Effector CD8-positive, alpha-beta T cell (primary cell): ENCODE results near the gene SLC22A25.
"Not testable (repeated sequence)": the region's sequence is repeated elsewhere in the genome, so short reads cannot be mapped to it uniquely, and the experiment has no call there.

Source experiments
- DNase-seq: peaks from one replicate; lab custom pipeline; 2025; lab: John Stamatoyannopoulos, UW
- total RNA-seq, 4 experiments: gene quantifications; one replicate each; lab custom pipeline; 2026; lab: John Stamatoyannopoulos, UW

Gene SLC22A25
- 0 to 0.27 (median 0) reads per million in 4 experiments for total RNA-seq

DNA sequence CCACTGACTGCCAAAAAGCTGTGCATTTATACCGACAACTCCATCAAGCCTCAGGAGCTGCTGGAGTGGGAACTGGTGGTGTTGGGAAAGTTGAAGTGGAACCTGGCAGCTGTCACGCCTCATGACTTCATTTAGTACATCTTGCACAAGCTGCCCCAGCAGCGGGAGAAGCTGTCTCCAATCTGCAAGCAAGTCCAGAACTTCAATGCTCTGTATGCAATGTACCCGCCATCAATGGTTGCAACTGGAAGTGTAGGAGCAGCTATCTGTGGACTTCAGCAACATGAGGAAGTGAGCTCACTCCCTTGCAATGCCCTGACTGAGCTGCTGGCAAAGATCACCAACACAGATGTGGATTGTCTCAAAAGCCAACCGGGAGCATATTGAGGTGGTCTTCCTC, at the start of gene SLC22A25:
TSS of gene SLC22A25 (minus strand) at position 67 of the 400 bp plus-strand sequence. CDS start 13,947 bp downstream, outside the sequence.
- DNase-seq, result no peak

DNA sequence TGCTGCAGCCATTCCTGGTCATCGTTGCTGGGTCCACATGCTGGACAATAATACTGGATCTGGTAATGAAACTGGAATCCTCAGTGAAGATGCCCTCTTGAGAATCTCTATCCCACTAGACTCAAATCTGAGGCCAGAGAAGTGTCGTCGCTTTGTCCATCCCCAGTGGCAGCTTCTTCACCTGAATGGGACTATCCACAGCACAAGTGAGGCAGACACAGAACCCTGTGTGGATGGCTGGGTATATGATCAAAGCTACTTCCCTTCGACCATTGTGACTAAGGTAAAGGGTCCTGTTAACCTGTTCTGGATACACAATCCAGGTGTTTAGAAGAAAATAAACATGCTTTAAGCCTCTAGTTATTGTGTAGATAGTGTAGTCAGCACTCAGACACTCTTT, 46.9 kb upstream of the SLC22A25 start:
- DNase-seq, result no peak

DNA sequence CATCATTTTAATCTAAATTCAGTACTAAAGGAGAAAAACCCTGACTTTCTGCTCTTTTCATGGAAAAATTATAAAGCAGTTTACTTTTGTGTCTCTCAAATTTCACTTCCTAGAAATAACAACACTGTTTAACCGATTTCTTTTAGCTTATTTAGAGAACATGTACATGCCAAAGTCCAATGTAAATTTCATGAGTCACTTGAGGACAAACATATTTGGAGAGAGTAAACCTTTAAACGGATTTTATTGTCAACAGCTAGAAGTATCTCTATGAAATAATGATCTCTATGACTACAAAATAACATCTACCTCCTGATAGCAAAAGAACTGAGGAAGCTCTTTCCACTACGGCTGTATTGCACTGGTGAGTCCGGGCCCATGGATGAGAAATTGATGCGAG, 46.3 kb upstream of the SLC22A25 start:
- DNase-seq, result no peak

DNA sequence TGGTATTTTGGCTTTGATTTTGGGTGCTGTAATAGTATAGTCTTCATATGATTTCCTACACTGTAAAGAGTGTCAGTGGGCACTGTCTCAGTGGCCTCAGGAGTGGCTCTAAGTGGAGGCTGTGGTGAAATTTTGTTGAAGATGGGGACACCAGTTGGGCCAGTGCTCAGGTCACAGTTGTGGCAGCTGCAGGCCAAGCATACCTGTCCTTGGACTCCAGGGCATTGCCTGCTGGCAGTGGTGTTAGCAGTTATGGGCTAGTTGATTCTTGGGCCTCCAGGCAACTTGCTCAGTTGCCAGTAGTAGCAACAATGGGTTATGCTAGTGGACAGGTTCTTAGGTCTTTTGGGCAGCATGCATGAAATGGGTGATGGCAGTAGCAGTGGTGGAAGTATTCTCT, 39.2 kb upstream of the SLC22A25 start:
- no peak for DNase-seq

DNA sequence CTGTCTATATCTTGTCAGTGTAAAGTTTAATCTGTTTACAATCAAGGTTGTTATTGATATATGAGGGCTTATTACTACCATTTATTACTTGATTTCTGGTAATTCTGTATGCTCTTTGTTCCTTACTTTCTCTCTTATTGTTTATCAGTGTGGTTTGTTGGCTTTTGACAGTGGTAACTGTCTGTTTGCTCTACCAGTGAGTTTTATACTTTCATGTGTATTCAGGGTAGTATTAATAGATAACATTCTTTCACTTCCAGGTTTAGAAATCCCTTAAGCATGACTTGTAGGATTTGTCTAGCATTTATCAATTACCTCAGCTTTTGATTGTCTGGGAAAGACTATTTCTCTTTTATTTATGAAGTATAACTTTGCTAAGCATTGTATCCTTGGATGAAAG, 37.5 kb upstream of the SLC22A25 start:
- DNase-seq, result no peak

DNA sequence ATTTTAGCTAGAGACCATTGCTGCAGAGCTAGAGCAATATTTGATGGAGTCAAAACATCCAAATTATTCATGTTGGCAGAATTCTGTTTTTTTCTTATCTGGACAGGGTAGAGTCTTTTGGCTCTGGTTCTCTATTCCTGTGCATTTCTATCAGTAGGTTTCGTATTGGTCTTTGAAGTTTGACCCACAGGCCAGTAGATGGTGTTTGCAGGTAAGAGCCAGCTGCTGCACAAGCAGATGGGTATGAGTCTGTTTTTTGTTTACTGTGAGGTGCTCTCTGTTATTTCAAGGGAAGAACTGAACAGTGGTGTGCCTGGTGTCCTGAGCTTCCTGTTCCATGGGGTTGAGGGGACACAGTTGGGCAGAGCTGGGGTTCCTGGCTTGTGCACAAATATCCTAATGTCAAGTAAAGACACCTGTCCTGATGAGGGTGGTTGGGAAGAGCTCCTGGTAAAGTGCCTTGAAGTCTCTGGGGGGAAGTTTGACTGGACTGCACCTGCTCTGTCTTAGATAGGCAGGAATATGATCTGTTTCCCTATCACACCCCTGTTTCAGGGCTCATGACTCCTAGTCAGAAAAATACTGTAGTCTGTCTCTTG, 34.0 kb upstream of the SLC22A25 start:
- DNase-seq, result no peak

DNA sequence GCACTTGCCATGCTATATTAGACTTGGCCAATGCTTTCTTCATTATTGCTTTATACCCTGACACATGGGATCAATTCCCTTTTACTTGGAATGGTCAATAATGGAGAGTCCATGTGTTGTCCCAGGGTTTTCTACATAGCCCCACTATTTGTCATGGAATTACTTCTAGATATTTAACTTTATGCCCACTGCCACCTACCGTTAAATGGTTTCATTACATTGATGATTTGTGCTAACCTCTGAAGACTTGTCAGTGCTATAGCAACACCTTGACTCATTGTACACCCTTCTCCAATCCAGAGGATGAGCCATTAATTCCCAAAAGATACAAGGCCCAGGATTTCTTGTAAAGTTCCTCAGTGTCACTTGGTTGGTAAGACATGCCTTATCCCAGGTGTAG, 31.4 kb upstream of the SLC22A25 start:
- DNase-seq, result no peak

DNA sequence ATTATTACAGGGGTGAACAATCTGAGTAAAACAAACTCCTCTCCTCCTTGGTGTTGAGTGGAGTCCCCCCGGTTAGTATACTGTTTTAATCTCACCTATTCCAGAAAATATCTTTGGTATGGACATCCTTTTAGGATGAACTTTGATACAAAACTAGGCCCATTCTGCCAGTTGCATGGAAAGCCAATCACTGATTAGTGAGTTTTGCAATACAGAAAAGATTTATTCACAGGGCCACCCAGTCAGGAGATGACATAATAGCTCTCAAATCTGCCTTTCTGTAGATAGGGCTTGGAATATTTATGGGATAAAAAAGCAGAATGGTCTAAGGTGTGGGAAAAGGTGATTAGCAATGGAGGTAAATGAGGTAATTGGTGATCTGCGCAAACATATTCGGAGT, 30.3 kb upstream of the SLC22A25 start:
- no peak for DNase-seq

DNA sequence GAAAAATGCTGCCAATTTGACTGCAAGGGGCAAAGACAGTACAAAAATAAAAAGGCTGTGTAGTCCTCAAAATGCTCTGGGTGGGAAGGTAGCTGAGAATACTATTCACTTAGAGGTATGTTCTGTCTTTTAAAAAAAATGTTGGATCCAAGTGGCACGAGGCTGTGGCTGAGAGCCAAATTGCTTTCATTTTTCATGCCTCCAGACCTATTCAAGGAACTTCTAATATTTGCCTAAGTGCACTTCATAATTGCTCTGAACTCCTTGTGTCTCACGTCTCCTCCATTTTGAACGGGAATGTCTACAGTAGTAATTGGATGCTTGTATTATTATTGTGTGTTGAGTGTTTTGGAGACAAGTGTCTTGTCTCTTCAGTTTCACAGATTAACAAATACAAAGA, 19.1 kb upstream of the SLC22A25 start:
- no peak for DNase-seq

DNA sequence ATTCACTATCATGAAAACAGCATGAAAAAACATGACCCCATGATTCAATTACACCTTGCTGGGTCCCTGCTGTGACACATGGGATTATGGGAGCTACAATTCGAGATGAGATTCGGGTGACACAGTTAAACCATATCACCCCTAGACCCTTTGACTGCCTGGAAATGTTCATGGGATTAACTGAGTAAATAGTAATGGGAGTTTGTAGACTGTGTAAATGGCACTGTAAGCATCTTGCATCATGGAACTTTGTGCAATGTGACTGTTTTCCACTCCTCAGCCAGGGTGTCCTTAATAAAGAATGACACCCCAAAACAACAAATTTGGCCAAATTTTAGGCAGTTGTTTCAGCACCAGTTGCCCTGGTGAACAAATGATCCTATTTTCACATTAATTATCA, 7.9 kb upstream of the SLC22A25 start:
- DNase-seq, result no peak

DNA sequence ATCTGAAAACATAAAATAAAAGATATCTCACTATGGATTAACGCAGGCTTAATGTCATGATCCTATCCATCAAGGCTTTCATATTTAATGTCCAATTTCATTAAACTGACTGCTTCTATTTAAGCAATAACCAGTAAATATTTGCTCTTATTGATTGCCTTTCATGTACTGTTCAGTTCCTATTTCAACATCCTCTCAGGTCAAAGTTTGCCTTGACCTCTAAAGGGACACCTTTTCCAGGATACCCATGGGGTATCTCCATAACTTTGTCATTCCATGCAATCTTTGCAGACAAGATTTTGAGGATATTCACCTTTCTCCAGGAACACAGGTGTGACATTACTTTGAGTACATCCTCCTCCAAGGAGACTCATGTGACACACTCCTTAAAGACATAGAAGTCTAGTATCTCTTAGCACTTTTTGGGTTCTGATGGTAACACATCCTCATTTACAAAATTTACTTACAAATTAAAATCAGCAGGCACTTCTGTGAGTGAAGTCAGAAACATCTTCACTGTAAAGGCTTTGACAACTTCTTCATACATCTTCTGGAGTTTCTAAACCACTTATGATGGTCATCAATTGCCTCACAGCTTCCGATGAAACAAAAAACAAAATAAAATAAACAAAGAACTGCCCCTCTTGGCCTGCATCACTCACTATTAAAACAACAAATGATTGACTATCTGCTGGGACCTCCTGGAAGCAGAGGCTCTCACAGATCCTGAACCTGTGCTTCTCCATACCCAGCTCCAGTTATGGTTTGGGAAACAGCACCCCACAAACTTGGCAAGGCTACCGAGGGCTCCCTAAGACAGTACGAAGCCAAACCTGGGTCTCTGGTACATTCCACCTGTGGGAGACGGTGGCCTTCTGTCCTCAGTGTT, 7.0 kb upstream of the SLC22A25 start:
- no peak for DNase-seq

DNA sequence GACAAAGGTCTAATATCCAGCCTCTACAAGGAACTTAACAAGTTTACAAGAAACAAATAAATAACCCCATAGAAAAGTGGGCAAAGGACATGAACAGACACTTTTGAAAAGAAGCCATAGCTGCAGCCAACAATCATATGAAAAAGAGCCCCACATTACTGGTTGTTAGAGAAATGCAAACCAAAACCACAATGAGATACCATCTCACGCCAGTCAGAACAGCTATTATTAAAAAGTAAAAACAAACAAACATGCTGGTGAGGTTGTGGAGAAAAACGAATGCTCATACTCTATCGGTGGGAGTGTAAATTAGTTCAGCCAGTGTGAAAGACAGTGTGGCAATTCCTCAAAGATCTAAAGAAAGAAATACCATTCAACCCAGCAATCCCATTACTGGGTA, 5.6 kb upstream of the SLC22A25 start:
- no peak for DNase-seq

DNA sequence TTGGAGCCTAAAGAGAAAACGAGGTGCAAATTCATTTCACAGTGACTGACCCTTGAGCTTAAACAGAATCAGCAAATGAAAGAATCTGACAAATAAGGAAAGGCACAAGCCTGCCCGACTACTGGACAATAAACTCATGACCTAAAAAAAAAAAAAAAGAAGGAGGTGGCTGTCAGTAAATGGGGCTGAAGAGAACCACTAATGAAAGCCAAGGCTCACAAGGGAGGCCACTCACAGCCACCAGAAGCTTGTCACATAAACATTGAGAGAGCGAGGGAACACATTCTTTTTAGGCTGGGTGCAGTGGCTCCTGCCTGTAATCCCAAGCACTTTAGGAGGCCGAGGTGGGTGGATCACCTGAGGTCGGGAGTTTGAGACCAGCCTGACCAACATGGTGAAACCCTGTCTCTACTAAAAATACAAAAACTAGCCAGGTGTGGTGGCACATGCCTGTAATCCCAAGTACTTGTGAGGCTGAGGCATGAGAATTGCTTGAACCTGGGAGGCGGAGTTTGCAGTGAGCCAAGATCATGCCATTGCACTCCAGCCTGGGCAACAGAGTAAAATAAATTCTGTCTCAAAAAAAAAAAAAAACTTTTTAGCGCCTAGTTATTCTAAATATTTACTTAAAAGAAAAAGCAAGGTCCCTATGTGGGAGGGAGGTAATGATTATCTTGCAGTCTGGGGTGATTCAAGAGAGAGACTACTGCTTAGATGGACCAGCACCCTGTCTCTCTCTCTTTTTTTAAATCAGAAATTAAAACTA, 4.0 kb upstream of the SLC22A25 start:
- DNase-seq, result not testable (repeated sequence)

DNA sequence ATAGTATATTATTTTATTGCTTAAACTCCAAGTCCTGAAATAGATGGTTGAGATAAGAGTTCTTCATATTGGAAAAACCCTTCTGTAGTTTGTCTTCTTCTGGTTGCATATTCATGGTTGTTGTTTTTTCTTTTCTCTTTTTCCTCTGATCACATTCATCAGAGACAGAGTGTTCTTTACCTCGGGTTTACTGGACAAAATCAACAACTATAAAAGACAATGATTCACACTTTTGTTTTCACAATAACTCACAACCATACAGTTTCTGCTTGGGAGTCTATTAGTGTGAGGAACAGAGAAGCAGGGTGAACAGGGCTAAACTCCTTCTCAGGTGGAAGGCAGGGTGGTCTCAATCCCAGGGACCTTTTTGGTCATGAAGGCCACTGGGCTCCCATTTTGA, 2.6 kb upstream of the SLC22A25 start:
- DNase-seq, result no peak

DNA sequence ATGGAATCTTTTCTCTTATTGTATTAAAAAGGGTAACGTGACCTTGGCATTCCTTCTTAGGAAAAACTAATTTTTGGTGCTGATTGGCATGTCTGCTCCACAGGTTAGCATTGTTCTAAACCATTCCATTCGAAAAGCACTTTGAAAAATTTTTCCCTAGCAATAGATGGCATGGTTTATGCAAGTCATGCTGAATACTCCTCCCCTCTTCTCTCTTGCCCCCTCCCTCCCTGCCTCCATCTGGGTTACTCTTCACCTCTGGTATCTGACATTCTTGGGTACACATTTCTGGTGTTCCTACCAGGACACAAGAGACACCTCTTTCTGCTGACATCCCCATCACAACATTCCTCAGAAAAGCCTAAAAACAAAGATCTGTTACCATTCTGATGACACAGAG, 1.5 kb upstream of the SLC22A25 start:
- no peak for DNase-seq

DNA sequence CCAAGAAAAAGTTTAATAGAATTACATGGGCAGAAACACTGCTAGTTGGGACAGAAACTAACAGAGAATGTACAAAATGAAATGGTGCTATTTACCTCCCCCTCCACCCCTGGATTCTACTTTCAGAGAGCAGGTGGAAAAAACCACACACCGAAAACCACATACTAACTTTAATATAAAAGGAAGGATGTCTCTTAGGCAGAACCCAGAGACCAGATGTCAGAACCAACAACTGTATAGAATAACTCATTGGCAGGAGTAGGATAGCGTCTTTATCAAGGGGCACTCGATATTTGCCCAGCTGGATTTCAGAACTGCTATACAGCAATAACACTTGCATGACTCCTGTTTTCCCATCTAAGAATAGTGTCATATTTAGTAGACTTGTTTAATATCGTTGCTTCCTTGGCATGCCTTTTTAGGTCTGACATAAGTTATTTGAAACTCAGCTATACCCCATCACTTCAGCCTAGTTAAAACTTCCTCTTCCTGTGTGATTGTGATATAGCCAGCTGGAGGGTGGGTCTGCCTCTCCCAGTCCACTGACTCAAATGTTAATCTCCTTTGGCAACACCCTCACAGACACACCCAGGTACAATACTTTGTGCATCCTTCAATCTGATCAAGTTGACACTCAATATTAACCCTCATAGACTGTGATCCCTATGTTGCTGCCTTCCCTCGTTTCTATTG, 1.2 kb downstream of the SLC22A25 start:
- DNase-seq, result no peak

DNA sequence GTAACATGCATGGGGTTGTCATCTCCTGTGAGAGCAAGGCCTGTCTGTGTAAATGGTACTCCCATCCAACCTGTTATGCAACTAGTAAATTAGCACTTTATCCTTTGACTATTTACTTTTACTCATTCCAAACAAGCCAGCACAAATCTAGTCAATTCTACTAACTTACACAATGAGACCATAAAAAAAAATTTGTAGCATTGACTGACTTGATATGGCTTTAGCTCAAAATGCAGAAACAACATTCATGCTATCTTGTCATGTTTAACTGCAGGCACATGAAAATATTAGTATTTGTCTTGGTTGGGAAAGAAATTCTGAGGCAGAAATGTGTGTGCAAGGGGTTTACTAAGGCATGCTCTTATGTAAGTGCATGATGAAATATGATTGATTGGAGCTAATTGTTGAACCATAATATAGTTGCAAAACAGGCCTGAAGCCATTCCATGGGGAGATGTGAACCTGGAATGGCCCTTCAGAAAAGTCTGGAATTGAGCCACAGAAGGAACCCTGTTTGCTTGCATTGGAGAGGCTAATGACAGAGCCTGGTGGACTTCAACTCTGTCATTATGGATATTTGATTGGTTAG, 2.5 kb downstream of the SLC22A25 start:
- DNase-seq, result no peak

DNA sequence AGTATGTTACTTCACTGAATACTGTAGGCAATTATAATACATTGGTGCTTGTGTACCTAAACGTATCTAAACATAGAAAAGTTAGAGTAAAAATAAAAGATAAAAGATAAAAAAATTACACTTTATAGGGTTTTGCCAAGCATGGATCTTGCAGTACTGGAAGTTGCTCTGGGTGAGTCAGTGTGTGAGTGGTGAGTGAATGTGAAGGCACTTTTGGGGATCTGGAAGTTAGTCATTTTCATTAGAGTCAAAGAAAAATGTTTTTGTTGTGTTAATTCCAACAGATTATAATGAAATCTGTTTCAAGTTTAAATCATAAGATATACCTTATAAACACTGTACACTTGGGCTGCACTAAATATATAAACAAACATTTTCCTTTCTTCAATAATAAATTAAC, 3.3 kb downstream of the SLC22A25 start:
- no peak for DNase-seq

DNA sequence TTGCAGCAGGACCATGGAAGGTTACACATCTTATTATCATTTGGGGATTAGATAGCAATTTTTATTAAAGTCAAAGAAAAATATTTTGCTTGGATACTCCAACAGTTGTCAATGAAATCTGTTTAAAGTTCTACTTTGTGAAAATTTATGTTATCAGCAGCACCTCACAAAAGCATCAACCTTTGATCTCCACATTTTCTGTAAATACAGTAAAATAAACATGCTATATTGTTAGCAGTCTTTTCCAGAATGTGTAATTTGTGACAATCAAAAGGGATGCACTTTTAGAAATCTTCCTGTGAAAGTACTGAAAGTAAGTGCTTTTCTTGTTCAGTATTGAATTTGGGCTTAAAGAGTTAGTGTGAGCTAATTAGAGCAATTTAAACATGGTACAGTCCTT, 4.1 kb downstream of the SLC22A25 start:
- DNase-seq, result no peak

DNA sequence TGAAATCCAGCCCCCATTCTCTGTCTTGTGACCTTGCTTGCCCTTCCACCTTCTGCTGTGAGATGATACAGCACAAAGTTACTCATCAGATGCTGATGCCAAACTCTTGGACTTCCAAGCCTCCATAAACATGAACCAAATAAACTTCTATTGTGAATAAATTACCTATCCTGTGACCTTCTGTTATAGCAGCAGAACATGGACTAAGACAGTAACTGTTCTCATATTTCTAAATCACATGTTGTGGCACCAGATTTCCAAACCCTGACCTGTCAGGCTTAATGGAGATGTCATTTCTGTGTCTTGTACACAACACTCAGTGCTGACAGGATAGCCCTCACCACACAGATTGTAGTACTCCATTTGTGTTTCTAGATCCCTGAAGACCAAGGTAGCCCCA, 6.0 kb downstream of the SLC22A25 start:
- DNase-seq, result no peak
